ENCODE results near the gene EPHA1.

GRCh38 chr7:143359771-143360353, 48.8 kb downstream of the EPHA1 start:
- TF ChIP-seq CTCF (IDR thresholded peaks at IDR 0.05; ENCODE audit: low read depth, low read length, poor library complexity, severe bottlenecking) (no peak), EZH2phosphoT487 (IDR thresholded peaks at IDR 0.05; ENCODE audit: borderline replicate concordance, low read length) (no peak)
